Skeletal muscle tissue (tissue), 4 donors: ENCODE results near the gene DLGAP4. TPM values are rescaled to one million over a fixed set of nuclear protein-coding genes. Genes with fewer than 3 reads are reported as not detected.

Source experiments
- H3K27ac ChIP-seq: one replicate; pipeline ENCODE4 v1.7.0; 2013; ENCODE audit warnings: mild to moderate bottlenecking, low read depth, low read length, inconsistent platforms
- H3K27me3 ChIP-seq, 3 donors: one replicate each; pipeline ENCODE4 v1.7.0; 2013; ENCODE audit warnings: low read length in 3 of 3; ENCODE audit not compliant: control insufficient read depth in 3 of 3, insufficient read depth in 3 of 3
- H3K36me3 ChIP-seq, 3 donors: one replicate each; pipeline ENCODE4 v1.7.0; 2013; ENCODE audit warnings: low read length in 3 of 3; ENCODE audit not compliant: control insufficient read depth in 3 of 3, insufficient read depth in 3 of 3
- H3K4me1 ChIP-seq, 3 donors: one replicate each; pipeline ENCODE4 v1.7.0; 2013; ENCODE audit warnings: low read length in 3 of 3, mild to moderate bottlenecking in 3 of 3; ENCODE audit not compliant: control insufficient read depth in 3 of 3, insufficient read depth in 3 of 3
- H3K4me3 ChIP-seq, 3 donors: one replicate each; pipeline ENCODE4 v1.7.0; 2013; ENCODE audit warnings: low read length in 3 of 3
- H3K9ac ChIP-seq, 3 donors: one replicate each; pipeline ENCODE4 v1.7.0; 2013; ENCODE audit warnings: low read length in 3 of 3, mild to moderate bottlenecking in 3 of 3, moderate library complexity in 2 of 3, low read depth in 1 of 3
- H3K9me3 ChIP-seq, 3 donors: one replicate each; pipeline ENCODE4 v1.7.0; 2013; ENCODE audit warnings: low read length in 3 of 3; ENCODE audit not compliant: control insufficient read depth in 3 of 3
- total RNA-seq: library from RNA; depleted of rRNA; stranded (reverse); fragments of >200 nt; gene quantifications from one replicate; pipeline ENCODE4 v1.2.3, GENCODE V29; 2014
- donor health status: Osteomylitis.

DLGAP4 gene
- total RNA-seq, 1 donor from 2014 or later, result 6.8 TPM

- H3K9ac ChIP-seq, result no peak overlapping the region
- H3K27me3 ChIP-seq, result peaks cover 11 to 42% (median 31%) of the 10 kb centered on the region in 3 donors
- no peaks in the 10 kb centered on the region for H3K36me3 ChIP-seq
- no peaks in the 10 kb centered on the region for H3K4me1 ChIP-seq
- H3K27ac ChIP-seq, result no peak overlapping the region
- H3K4me3 ChIP-seq, result no peak overlapping the region
- no peaks in the 10 kb centered on the region for H3K9me3 ChIP-seq
Measured at GRCh38 chr20:36341331-36342020, 35.3 kb downstream of the DLGAP4 start.

GRCh38 chr20:36342331-36343120, 36.4 kb downstream of the DLGAP4 start:
- Histone ChIP-seq H3K4me1 (no peaks in the 10 kb centered on the region), H3K9me3 (no peaks in the 10 kb centered on the region), H3K27ac (no peak overlapping the region), H3K27me3 (peaks cover 5 to 34% (median 26%) of the 10 kb centered on the region in 3 donors), H3K4me3 (no peak overlapping the region), H3K9ac (no peak overlapping the region), H3K36me3 (no peaks in the 10 kb centered on the region)

- H3K9me3 ChIP-seq, result no peaks in the 10 kb centered on the region
- H3K27me3 ChIP-seq, result peaks cover 5 to 27% (median 26%) of the 10 kb centered on the region in 3 donors
- H3K36me3 ChIP-seq, result no peaks in the 10 kb centered on the region
- no peak overlapping the region for H3K9ac ChIP-seq
- H3K4me1 ChIP-seq, result no peaks in the 10 kb centered on the region
- H3K4me3 ChIP-seq, result no peak overlapping the region
- no peak overlapping the region for H3K27ac ChIP-seq
Measured at GRCh38 chr20:36343641-36344040, 37.5 kb downstream of the DLGAP4 start.

GRCh38 chr20:36344517-36345132, 38.5 kb downstream of the DLGAP4 start:
- no peak overlapping the region for H3K9ac ChIP-seq
- no peak overlapping the region for H3K4me3 ChIP-seq
- peaks cover 2 to 22% (median 20%) of the 10 kb centered on the region in 3 donors for H3K27me3 ChIP-seq
- no peaks in the 10 kb centered on the region for H3K9me3 ChIP-seq
- H3K27ac ChIP-seq, result no peak overlapping the region
- H3K4me1 ChIP-seq, result no peaks in the 10 kb centered on the region
- H3K36me3 ChIP-seq, result no peaks in the 10 kb centered on the region

- no peak overlapping the region for H3K4me3 ChIP-seq
- H3K4me1 ChIP-seq, result no peaks in the 10 kb centered on the region
- no peak overlapping the region for H3K27ac ChIP-seq
- H3K27me3 ChIP-seq, result peaks cover 0 to 10% (median 4%) of the 10 kb centered on the region in 3 donors
- no peaks in the 10 kb centered on the region for H3K9me3 ChIP-seq
- H3K9ac ChIP-seq, result no peak overlapping the region
- no peaks in the 10 kb centered on the region for H3K36me3 ChIP-seq
Measured at GRCh38 chr20:36346256-36346655, 40.1 kb downstream of the DLGAP4 start.

GRCh38 chr20:36349384-36350170, 43.4 kb downstream of the DLGAP4 start:
- no peak overlapping the region for H3K27ac ChIP-seq

DNA sequence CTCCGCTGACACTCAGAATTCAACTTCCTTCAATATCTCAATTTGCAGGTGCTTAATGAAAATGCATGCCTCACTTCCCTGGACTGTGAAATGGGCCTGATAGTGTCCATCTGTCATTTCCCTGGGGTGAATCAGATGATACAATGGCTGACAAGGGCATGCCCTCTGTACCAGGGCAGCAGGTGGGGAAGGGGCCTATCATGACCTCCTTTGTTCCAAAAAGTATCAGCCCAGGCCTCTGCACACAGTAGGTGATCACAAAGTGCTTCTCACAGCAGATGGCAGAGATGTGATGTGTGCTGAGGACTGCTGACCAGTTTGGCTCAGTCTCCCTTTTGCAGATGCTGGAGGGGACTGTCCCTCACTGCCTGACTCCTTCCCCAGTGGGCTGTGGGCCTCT, 44.3 kb downstream of the DLGAP4 start:
- Histone ChIP-seq H3K4me1 (no peaks in the 10 kb centered on the region), H3K27me3 (peaks cover 0 to 7% (median 2%) of the 10 kb centered on the region in 3 donors), H3K4me3 (no peak overlapping the region), H3K27ac (no peak overlapping the region), H3K36me3 (no peaks in the 10 kb centered on the region), H3K9ac (no peak overlapping the region), H3K9me3 (no peaks in the 10 kb centered on the region)

More at GRCh38 chr20:36349384-36350170, 43.4 kb downstream of the DLGAP4 start:
- Histone ChIP-seq H3K27me3 (peaks cover 0 to 7% (median 0%) of the 10 kb centered on the region in 3 donors), H3K9me3 (no peaks in the 10 kb centered on the region), H3K9ac (no peak overlapping the region), H3K4me1 (no peaks in the 10 kb centered on the region), H3K4me3 (no peak overlapping the region), H3K36me3 (no peaks in the 10 kb centered on the region)

GRCh38 chr20:36351937-36352336, 45.8 kb downstream of the DLGAP4 start:
- Histone ChIP-seq H3K9me3 (no peaks in the 10 kb centered on the region), H3K9ac (no peak overlapping the region), H3K36me3 (no peaks in the 10 kb centered on the region), H3K27ac (no peak overlapping the region), H3K27me3 (peaks cover 2 to 11% (median 10%) of the 10 kb centered on the region in 3 donors), H3K4me3 (no peak overlapping the region), H3K4me1 (no peaks in the 10 kb centered on the region)

DNA sequence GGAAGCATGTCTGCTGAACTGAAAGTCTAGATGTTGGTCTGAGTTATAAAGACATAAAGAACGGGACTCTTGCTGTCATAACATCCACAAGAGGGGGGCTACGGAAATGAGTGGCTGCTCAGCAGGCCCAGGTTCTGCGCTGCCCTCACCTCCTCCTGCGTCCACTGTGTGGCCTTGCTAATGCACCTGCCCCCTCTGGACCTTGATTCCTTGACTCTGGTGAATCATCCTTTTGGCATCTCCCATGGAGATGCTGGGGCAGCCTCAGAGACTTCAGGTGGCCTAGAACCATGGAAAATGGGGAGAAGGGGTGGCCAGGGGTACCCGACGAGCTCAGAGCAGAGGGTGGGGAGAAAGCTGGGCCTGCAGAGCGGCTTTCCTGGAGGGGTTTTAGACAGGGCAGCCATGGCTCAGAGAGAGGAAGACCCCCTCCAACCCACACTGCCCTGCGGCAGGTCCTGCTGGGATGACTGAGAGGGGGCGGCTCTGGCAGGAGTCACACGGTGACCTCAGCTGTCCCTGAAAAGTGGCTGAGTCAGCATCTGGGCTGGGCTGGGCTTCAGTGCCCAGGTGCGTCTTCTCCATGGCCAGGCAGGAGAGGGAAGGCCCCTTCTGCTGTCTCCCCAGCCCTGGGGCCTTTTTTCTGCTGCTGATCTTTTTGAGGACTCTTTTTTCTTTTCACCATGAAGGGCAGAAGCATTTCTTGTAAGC, 46.9 kb downstream of the DLGAP4 start:
- no peak overlapping the region for H3K27ac ChIP-seq
- H3K27me3 ChIP-seq, result peaks cover 2 to 18% (median 16%) of the 10 kb centered on the region in 3 donors
- no peaks in the 10 kb centered on the region for H3K9me3 ChIP-seq
- H3K4me3 ChIP-seq, result no peak overlapping the region
- H3K9ac ChIP-seq, result no peak overlapping the region
- H3K4me1 ChIP-seq, result no peaks in the 10 kb centered on the region
- no peaks in the 10 kb centered on the region for H3K36me3 ChIP-seq
